T1000 (cell line): Measurements from ENCODE around the gene ARF1.

ENCODE experiments used
- DNase-seq: peaks from one replicate; lab custom pipeline; 2025; ENCODE audit warnings: mixed read lengths; lab: John Stamatoyannopoulos, UW

The ARF1 gene

GRCh38 chr1:228148196-228148861 is 65.8 kb downstream of the ARF1 start:
- no peak for DNase-seq
